IMR-90 (cell line): ENCODE results near the gene COA4. TPM values are rescaled to one million over a fixed set of nuclear protein-coding genes. Genes with fewer than 3 reads are reported as not detected.

Experiments
- polyA plus RNA-seq, 3 experiments: library from polyadenylated mRNA; depleted of rRNA; stranded (reverse); fragments of >200 nt; gene quantifications; 2 replicates each; pipeline ENCODE4 v1.2.3, GENCODE V29; 2012; ENCODE audit warnings: low replicate concordance in 1 of 3
- total RNA-seq: library from RNA; depleted of rRNA; stranded (reverse); fragments of >200 nt; gene quantifications from 2 replicates; pipeline ENCODE4 v1.2.3, GENCODE V29; 2012; rRNA removed

Gene COA4
- total and polyA plus RNA-seq, 2 of the 4 experiments (the other 2 are of a cell fraction) = 78.0 to 97.4 TPM

Other genes with a start within 250 kb of the COA4 start
- gene PLEKHB1, start 230.3 kb downstream of the COA4 start, total RNA-seq = under 0.01 and 0.36 TPM in 2 replicates
- 0.79 and 0.86 TPM in 2 replicates for gene PLEKHB1, start 230.3 kb downstream of the COA4 start, polyA plus RNA-seq (2012; rRNA removed)
- gene RAB6A, start 115.8 kb downstream of the COA4 start, total RNA-seq = 81.0 and 120 TPM in 2 replicates
- 57.9 and 65.5 TPM in 2 replicates for gene RAB6A, start 115.8 kb downstream of the COA4 start, polyA plus RNA-seq (2012; rRNA removed)
- 24.0 and 30.3 TPM in 2 replicates for gene MRPL48, start 89.0 kb downstream of the COA4 start, total RNA-seq
- gene MRPL48, start 89.0 kb downstream of the COA4 start, polyA plus RNA-seq (2012; rRNA removed) = 29.4 and 30.6 TPM in 2 replicates
- gene PAAF1, start 153 bp upstream of the COA4 start, total RNA-seq = 15.0 and 15.1 TPM in 2 replicates
- gene PAAF1, start 153 bp upstream of the COA4 start, polyA plus RNA-seq (2012; rRNA removed) = 12.6 and 16.4 TPM in 2 replicates
- 0.18 and 0.28 TPM in 2 replicates for gene DNAJB13, start 74.2 kb upstream of the COA4 start, total RNA-seq
- 0.10 and 0.48 TPM in 2 replicates for gene DNAJB13, start 74.2 kb upstream of the COA4 start, polyA plus RNA-seq (2012; rRNA removed)
- gene UCP2, start 106.0 kb upstream of the COA4 start, total RNA-seq = 2.0 and 2.2 TPM in 2 replicates
- 11.9 and 12.0 TPM in 2 replicates for gene UCP2, start 106.0 kb upstream of the COA4 start, polyA plus RNA-seq (2012; rRNA removed)
- under 0.01 TPM in 2 replicates for gene UCP3, start 132.2 kb upstream of the COA4 start, total RNA-seq
- gene UCP3, start 132.2 kb upstream of the COA4 start, polyA plus RNA-seq (2012; rRNA removed) = 0.80 TPM in 2 replicates